Measurements from ENCODE around the gene RASAL2. TPM values are rescaled to one million over a fixed set of nuclear protein-coding genes. Genes with fewer than 3 reads are reported as not detected.

The RASAL2 gene
- polyA plus RNA-seq, 1 experiment, result 27.7 TPM

DNA sequence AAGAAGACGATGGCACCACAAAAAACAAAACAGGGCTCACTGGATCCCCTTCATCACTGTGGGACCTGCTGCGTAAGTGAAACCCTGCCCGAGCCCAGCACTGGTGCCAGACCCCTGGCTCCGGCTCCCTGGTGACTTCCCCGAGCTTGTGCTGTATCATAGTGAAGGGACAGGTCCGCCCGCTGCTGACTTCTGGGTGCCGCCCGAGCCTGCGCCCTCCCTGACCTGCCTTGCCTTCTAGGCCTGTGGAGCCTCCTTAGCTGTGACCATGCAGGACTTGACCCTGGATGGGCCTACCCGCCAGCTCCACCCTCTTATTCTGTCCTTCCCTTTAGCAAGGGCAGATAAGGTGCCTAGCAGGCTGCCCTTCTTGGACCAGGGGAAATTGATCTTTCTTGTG, 426.9 kb downstream of the RASAL2 start:
- DNase-seq (ENCODE audit: low read depth), result no peak
- H3K27me3 ChIP-seq (ENCODE audit: control insufficient read depth, insufficient read depth, low read length), result peaks cover 2% of the 10 kb centered on the region
- TF ChIP-seq, protein P1, sequence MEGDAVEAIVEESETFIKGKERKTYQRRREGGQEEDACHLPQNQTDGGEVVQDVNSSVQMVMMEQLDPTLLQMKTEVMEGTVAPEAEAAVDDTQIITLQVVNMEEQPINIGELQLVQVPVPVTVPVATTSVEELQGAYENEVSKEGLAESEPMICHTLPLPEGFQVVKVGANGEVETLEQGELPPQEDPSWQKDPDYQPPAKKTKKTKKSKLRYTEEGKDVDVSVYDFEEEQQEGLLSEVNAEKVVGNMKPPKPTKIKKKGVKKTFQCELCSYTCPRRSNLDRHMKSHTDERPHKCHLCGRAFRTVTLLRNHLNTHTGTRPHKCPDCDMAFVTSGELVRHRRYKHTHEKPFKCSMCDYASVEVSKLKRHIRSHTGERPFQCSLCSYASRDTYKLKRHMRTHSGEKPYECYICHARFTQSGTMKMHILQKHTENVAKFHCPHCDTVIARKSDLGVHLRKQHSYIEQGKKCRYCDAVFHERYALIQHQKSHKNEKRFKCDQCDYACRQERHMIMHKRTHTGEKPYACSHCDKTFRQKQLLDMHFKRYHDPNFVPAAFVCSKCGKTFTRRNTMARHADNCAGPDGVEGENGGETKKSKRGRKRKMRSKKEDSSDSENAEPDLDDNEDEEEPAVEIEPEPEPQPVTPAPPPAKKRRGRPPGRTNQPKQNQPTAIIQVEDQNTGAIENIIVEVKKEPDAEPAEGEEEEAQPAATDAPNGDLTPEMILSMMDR (IDR thresholded peaks at IDR 0.05; ENCODE audit: insufficient read depth, low read depth, low read length), result no peak
- ChIA-PET CTCF (interaction anchor here (1.5 to 10.4 kb wide), 3 partner anchors 8 to 20 kb away, joined by 3 to 91 read pairs (median 3); no protein-coding TSS in a partner anchor), POLR2A (no interaction called here)
- H3K36me3 ChIP-seq (ENCODE audit: control insufficient read depth, insufficient read depth, low read length), result no peaks in the 10 kb centered on the region
- H3K4me3 ChIP-seq (ENCODE audit: low read depth, low read length), result no peak overlapping the region

DNA sequence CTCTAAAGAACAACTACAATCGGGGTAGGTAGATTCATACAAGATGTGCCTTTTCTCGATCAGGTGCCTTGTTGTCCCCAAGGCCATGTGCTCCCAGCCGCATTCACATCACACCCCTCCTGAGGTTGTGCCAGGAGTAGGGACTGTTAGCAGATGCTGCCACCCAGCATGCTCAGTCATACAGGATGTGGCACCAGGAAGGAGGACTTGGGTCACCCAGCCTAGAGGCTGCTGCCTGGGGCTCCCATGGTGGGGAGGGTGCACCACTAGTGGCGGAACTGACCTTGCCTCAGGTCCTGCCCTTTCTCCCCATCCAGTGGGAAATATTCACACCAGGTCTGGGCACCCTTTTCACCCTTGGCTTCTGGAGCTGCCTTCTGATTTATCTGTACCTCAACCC, 427.3 kb downstream of the RASAL2 start:
- TF ChIP-seq, protein P1 (IDR thresholded peaks at IDR 0.05; ENCODE audit: insufficient read depth, low read depth, low read length), result no peak
- peaks cover 2% of the 10 kb centered on the region for H3K27me3 ChIP-seq (ENCODE audit: control insufficient read depth, insufficient read depth, low read length)
- ChIA-PET CTCF (interaction anchor here (1.1 to 1.5 kb wide), 3 partner anchors 8 to 11 kb away, joined by 3 to 4 read pairs (median 3); partner anchors contain the start of gene TEX35), POLR2A (no interaction called here)
- no peaks in the 10 kb centered on the region for H3K36me3 ChIP-seq (ENCODE audit: control insufficient read depth, insufficient read depth, low read length)
- H3K4me3 ChIP-seq (ENCODE audit: low read depth, low read length), result no peak overlapping the region
- no peak for DNase-seq (ENCODE audit: low read depth)

DNA sequence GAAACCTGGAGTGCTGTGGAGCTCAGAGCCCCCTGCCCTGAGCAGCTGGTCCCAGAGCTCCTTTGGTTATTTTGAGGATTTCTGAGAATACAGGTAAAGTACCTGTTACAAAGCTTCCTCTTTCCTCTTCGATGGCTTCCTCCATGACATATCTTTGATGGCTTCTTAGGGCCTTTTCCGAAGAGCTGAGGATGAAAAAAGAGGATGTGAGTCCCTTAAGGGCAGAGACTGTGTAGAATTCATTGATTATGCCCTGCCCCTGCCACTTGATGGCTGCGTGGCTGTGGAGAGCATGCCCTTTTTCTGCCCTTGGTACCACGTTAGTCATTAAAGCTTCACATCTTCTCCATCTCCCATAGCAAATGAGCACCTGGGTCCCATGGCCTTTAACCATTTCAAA, 433.2 kb downstream of the RASAL2 start:
- no peaks in the 10 kb centered on the region for H3K36me3 ChIP-seq (ENCODE audit: control insufficient read depth, insufficient read depth, low read length)
- H3K4me3 ChIP-seq (ENCODE audit: low read depth, low read length), result no peak overlapping the region
- ChIA-PET CTCF (interaction anchor here (1.8 to 8.0 kb wide), 6 partner anchors 10 to 476 kb away, joined by 5 to 63 read pairs (median 10); no protein-coding TSS in a partner anchor), POLR2A (no interaction called here)
- TF ChIP-seq, protein P1 (IDR thresholded peaks at IDR 0.05; ENCODE audit: insufficient read depth, low read depth, low read length), result no peak
- DNase-seq (ENCODE audit: low read depth), result no peak
- H3K27me3 ChIP-seq (ENCODE audit: control insufficient read depth, insufficient read depth, low read length), result no peaks in the 10 kb centered on the region

DNA sequence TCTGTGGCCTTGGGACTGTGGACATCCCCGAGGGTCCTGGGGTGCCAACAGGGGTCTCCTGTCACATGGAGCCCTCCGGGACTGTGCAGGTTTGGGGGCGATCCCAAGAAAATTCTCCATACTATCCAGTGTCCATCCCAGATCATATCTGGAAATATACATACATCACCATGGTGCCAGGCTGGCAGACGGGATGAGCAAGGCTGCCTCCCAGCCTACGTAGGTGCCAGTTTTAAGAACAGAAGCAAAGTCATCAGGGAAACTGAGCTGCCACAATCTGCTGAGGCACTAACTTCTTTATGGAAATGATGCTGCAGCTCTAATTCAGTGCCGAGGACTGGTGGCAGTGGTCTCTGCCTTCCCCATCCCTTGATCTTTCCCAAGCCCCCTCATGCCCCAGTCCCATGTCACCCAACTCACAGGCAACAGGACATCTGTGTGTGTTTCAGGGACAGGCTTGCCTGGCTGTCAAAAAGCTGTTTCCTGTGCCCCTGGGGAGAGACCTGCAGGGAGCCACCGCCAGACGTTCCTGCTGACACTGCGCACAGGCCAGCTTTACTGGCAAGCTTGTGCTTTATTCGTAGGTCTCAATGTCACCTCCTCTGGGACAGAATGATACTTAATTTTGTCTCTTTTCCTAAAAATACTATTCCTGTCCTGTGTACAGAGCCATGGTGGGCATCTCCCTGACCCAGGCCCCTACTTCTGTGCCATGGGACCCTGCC, 434.5 kb downstream of the RASAL2 start:
- TF ChIP-seq, protein P1 (IDR thresholded peaks at IDR 0.05; ENCODE audit: insufficient read depth, low read depth, low read length), result no peak
- DNase-seq (ENCODE audit: low read depth), result no peak
- Histone ChIP-seq H3K4me3 (ENCODE audit: low read depth, low read length) (no peak overlapping the region), H3K27me3 (ENCODE audit: control insufficient read depth, insufficient read depth, low read length) (no peaks in the 10 kb centered on the region), H3K36me3 (ENCODE audit: control insufficient read depth, insufficient read depth, low read length) (no peaks in the 10 kb centered on the region)
- ChIA-PET POLR2A (interaction anchor here (0.6 kb wide), 1 partner anchor 223 kb away, joined by 4 read pairs; no protein-coding TSS in a partner anchor), CTCF (interaction anchor here (1.1 to 16.1 kb wide), 8 partner anchors 8 to 475 kb away, joined by 3 to 375 read pairs (median 10); no protein-coding TSS in a partner anchor)

DNA sequence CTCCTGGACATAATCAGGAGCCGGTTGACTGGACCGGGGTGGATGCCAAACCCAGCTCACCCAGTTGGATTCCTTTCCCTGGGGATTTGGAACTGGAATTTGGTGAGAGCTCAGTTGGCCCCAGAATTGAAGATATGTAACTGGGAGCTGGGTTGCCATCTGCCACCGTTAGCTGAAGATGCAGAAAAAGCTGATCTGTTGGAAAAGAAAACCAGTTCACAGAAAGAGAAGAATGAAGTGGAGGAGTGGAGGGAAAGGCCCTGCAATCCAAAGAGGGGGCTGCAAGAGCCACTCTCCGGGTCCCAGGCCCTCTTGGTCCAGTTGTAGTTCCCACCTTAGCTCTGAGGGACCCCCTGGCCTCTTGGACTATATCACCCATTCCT, 435.0 kb downstream of the RASAL2 start:
- ChIA-PET POLR2A (no interaction called here), CTCF (interaction anchor here (1.1 to 16.1 kb wide), 7 partner anchors 8 to 475 kb away, joined by 3 to 375 read pairs (median 11); no protein-coding TSS in a partner anchor)
- Histone ChIP-seq H3K4me3 (ENCODE audit: low read depth, low read length) (no peak overlapping the region), H3K36me3 (ENCODE audit: control insufficient read depth, insufficient read depth, low read length) (no peaks in the 10 kb centered on the region), H3K27me3 (ENCODE audit: control insufficient read depth, insufficient read depth, low read length) (no peaks in the 10 kb centered on the region)
- no peak for DNase-seq (ENCODE audit: low read depth)
- TF ChIP-seq, protein P1 (IDR thresholded peaks at IDR 0.05; ENCODE audit: insufficient read depth, low read depth, low read length), result no peak
